ENCODE results near the gene LSAMP. TPM values are rescaled to one million over a fixed set of nuclear protein-coding genes. Genes with fewer than 3 reads are reported as not detected.

The LSAMP gene
- total and polyA plus RNA-seq, 2 of the 13 experiments (the other 11 are each of a cell fraction or from before 2014, with no cell fraction given) = not detected

DNA sequence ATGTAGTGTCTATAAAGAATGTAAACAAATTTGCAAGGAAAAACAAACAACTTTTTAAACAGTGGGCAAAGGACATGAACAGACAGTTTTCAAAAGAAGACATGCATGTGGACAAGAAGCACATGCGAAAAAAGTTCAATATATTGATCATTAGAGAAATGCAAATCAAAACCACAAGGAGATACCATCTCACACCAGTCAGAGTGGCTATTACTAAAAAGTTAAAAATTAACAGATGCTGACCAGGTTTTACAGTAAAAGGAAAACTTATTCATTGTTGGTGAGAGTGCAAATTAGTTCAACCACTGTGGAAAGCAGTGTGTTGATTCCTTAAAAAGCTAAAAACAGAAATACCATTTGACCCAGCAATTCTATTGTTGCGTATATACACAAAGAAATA is 47.1 kb upstream of the LSAMP start:
- no peak for FAIRE-seq
- H3K27ac ChIP-seq (ENCODE audit: extremely low read length, insufficient read depth, low read length) = no peak overlapping the region
- CTCF ChIA-PET (ENCODE audit: low intra/inter-chr PET ratio, low total read pairs) = no interaction called here

More for the DNA sequence above, 47.1 kb upstream of the LSAMP start:
- Histone ChIP-seq H3K27me3 (ENCODE audit: control insufficient read depth in 1 of 2, insufficient read depth in 2 of 2, low read length in 2 of 2) (no peaks in the 10 kb centered on the region), H2AFZ (ENCODE audit: low read length) (no peak overlapping the region), H3K9me3 (ENCODE audit: low read length) (no peaks in the 10 kb centered on the region), H3K4me1 (ENCODE audit: insufficient read depth, low read length) (no peaks in the 10 kb centered on the region), H3K79me2 (ENCODE audit: insufficient read depth, low read length) (no peaks in the 10 kb centered on the region), H3K4me3 (replicated peaks in 1 of 3; ENCODE audit: insufficient read depth in 1 of 3, low read depth in 2 of 3, low read length in 3 of 3) (no peak overlapping the region), H3K9ac (ENCODE audit: insufficient read depth, low read depth, low read length) (no peak overlapping the region), H3K36me3 (replicated peaks in 1 of 2; ENCODE audit: control insufficient read depth in 1 of 2, insufficient read depth in 2 of 2, low read length in 2 of 2) (no peaks in the 10 kb centered on the region), H3K4me2 (ENCODE audit: low read depth, low read length) (no peak overlapping the region), H4K20me1 (ENCODE audit: insufficient read depth, low read length) (no peaks in the 10 kb centered on the region)
- intact Hi-C loops (cut with micrococcal nuclease; ENCODE audit: unreplicated experiment) = no loop called here
- DNase-seq (ENCODE audit: low spot score) (no peak), ATAC-seq (no peak)
- in situ Hi-C loops (cut with HindIII; ENCODE audit: extremely low pct_ligation_motif_present, low pct_unique_long_range_greater_than_20kb) = no loop called here
- TF ChIP-seq, protein P1, sequence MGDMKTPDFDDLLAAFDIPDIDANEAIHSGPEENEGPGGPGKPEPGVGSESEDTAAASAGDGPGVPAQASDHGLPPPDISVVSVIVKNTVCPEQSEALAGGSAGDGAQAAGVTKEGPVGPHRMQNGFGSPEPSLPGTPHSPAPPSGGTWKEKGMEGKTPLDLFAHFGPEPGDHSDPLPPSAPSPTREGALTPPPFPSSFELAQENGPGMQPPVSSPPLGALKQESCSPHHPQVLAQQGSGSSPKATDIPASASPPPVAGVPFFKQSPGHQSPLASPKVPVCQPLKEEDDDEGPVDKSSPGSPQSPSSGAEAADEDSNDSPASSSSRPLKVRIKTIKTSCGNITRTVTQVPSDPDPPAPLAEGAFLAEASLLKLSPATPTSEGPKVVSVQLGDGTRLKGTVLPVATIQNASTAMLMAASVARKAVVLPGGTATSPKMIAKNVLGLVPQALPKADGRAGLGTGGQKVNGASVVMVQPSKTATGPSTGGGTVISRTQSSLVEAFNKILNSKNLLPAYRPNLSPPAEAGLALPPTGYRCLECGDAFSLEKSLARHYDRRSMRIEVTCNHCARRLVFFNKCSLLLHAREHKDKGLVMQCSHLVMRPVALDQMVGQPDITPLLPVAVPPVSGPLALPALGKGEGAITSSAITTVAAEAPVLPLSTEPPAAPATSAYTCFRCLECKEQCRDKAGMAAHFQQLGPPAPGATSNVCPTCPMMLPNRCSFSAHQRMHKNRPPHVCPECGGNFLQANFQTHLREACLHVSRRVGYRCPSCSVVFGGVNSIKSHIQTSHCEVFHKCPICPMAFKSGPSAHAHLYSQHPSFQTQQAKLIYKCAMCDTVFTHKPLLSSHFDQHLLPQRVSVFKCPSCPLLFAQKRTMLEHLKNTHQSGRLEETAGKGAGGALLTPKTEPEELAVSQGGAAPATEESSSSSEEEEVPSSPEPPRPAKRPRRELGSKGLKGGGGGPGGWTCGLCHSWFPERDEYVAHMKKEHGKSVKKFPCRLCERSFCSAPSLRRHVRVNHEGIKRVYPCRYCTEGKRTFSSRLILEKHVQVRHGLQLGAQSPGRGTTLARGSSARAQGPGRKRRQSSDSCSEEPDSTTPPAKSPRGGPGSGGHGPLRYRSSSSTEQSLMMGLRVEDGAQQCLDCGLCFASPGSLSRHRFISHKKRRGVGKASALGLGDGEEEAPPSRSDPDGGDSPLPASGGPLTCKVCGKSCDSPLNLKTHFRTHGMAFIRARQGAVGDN (CRISPR knock-in tag; IDR thresholded peaks at IDR 0.05) = no peak
- TF ChIP-seq, protein P2, sequence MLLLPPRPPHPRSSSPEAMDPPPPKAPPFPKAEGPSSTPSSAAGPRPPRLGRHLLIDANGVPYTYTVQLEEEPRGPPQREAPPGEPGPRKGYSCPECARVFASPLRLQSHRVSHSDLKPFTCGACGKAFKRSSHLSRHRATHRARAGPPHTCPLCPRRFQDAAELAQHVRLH (CRISPR knock-in tag; IDR thresholded peaks at IDR 0.05; ENCODE audit: borderline replicate concordance, low read depth) = no peak
- TF ChIP-seq POLR2G (IDR thresholded peaks at IDR 0.05; ENCODE audit: low read depth, low read length) = no peak
- no TSS peak for BruUV-seq (replicated peaks)
- POLR2A ChIA-PET = no interaction called here
- WGBS (ENCODE audit: low lambda C conversion rate) = 11% methylated on average over 2 of the region's 2 CpGs

Measured in HepG2 (cell line).